ENCODE measurements around the gene CSK. TPM values are rescaled to one million over a fixed set of nuclear protein-coding genes. Genes with fewer than 3 reads are reported as not detected.

CSK gene
- total and polyA plus RNA-seq, 4 donors: 21.8 to 55.2 (median 32.3) TPM

- Histone ChIP-seq H3K4me1 (ENCODE audit: control insufficient read depth in 1 of 2, insufficient read depth in 2 of 2, low read length in 2 of 2) (no peaks in the 10 kb centered on the region), H3K27ac (ENCODE audit: low read depth in 1 of 2, low read length in 2 of 2) (no peak overlapping the region), H3K9me3 (ENCODE audit: control insufficient read depth, low read length) (no peaks in the 10 kb centered on the region), H3K27me3 (ENCODE audit: control insufficient read depth in 1 of 2, insufficient read depth in 2 of 2, low read length in 1 of 2) (no peaks in the 10 kb centered on the region), H3K36me3 (ENCODE audit: control insufficient read depth in 1 of 2, insufficient read depth in 2 of 2, low read length in 1 of 2) (no peaks in the 10 kb centered on the region), H3K4me3 (ENCODE audit: low read length in 2 of 2) (no peak overlapping the region)
- DNase-seq: no peak
- 85% methylated on average over 5 of the region's 5 CpGs for WGBS, 2 donors
- intact Hi-C loops (cut with DNase I): loop anchor here in 1 of 2 donors (5.0 kb wide), 1 partner anchor 62 kb away; no protein-coding TSS in a partner anchor
- ATAC-seq (ENCODE audit: low FRiP score): no peak
These were observed 6.7 kb upstream of the CSK start for GRCh38 chr15:74775132-74775562.

GRCh38 chr15:74775894-74776293 is 6.0 kb upstream of the CSK start:
- intact Hi-C loops (cut with DNase I): loop anchor here in 1 of 2 donors (5.0 kb wide), 1 partner anchor 61 kb away; no protein-coding TSS in a partner anchor
- Histone ChIP-seq H3K9me3 (ENCODE audit: control insufficient read depth, low read length) (no peaks in the 10 kb centered on the region), H3K4me3 (ENCODE audit: low read length in 2 of 2) (no peak overlapping the region), H3K36me3 (ENCODE audit: control insufficient read depth in 1 of 2, insufficient read depth in 2 of 2, low read length in 1 of 2) (no peaks in the 10 kb centered on the region), H3K4me1 (ENCODE audit: control insufficient read depth in 1 of 2, insufficient read depth in 2 of 2, low read length in 2 of 2) (no peaks in the 10 kb centered on the region), H3K27me3 (ENCODE audit: control insufficient read depth in 1 of 2, insufficient read depth in 2 of 2, low read length in 1 of 2) (no peaks in the 10 kb centered on the region), H3K27ac (ENCODE audit: low read depth in 1 of 2, low read length in 2 of 2) (no peak overlapping the region)
- no peak for ATAC-seq (ENCODE audit: low FRiP score)
- 88 to 91% methylated on average over 4 of the region's 4 CpGs for WGBS, 2 donors
- no peak for DNase-seq

- intact Hi-C loops (cut with DNase I): loop anchor here in 1 of 2 donors (5.0 kb wide), 1 partner anchor 60 kb away; no protein-coding TSS in a partner anchor
- 50 to 55% methylated on average over 13 of the region's 13 CpGs for WGBS, 2 donors
- ATAC-seq (ENCODE audit: low FRiP score): no peak
These were observed 4.8 kb upstream of the CSK start for GRCh38 chr15:74776821-74777768.

GRCh38 chr15:74777769-74778598 is 3.9 kb upstream of the CSK start:
- DNase-seq (no peak), ATAC-seq (ENCODE audit: low FRiP score) (no peak)
- Histone ChIP-seq H3K27me3 (ENCODE audit: control insufficient read depth in 1 of 2, insufficient read depth in 2 of 2, low read length in 1 of 2) (no peaks in the 10 kb centered on the region), H3K36me3 (ENCODE audit: control insufficient read depth in 1 of 2, insufficient read depth in 2 of 2, low read length in 1 of 2) (no peaks in the 10 kb centered on the region), H3K27ac (ENCODE audit: low read depth in 1 of 2, low read length in 2 of 2) (no peak overlapping the region), H3K9me3 (ENCODE audit: control insufficient read depth, low read length) (no peaks in the 10 kb centered on the region), H3K4me1 (ENCODE audit: control insufficient read depth in 1 of 2, insufficient read depth in 2 of 2, low read length in 2 of 2) (no peaks in the 10 kb centered on the region), H3K4me3 (ENCODE audit: low read length in 2 of 2) (no peak overlapping the region)
- 90 to 96% methylated on average over 6 of the region's 6 CpGs for WGBS, 2 donors
- intact Hi-C loops (cut with DNase I): loop anchor here in 1 of 2 donors (5.0 kb wide), 1 partner anchor 59 kb away; no protein-coding TSS in a partner anchor

More at GRCh38 chr15:74776821-74777768, 4.8 kb upstream of the CSK start:
- peak in 1 of 2 donors; percentile 65 for DNase-seq
- no peak overlapping the region for H3K4me3 ChIP-seq (ENCODE audit: low read length in 2 of 2)
- H3K27me3 ChIP-seq (ENCODE audit: control insufficient read depth in 1 of 2, insufficient read depth in 2 of 2, low read length in 1 of 2): no peaks in the 10 kb centered on the region
- no peak overlapping the region for H3K27ac ChIP-seq (ENCODE audit: low read depth in 1 of 2, low read length in 2 of 2)
- no peaks in the 10 kb centered on the region for H3K4me1 ChIP-seq (ENCODE audit: control insufficient read depth in 1 of 2, insufficient read depth in 2 of 2, low read length in 2 of 2)
- H3K9me3 ChIP-seq (ENCODE audit: control insufficient read depth, low read length): no peaks in the 10 kb centered on the region
- no peaks in the 10 kb centered on the region for H3K36me3 ChIP-seq (ENCODE audit: control insufficient read depth in 1 of 2, insufficient read depth in 2 of 2, low read length in 1 of 2)

GRCh38 chr15:74778599-74778970 is 3.3 kb upstream of the CSK start:
- intact Hi-C loops (cut with DNase I): loop anchor here in 1 of 2 donors (5.0 kb wide), 1 partner anchor 59 kb away; no protein-coding TSS in a partner anchor
- no peak for DNase-seq
- 94 to 97% methylated on average over 5 of the region's 5 CpGs for WGBS, 2 donors
- no peaks in the 10 kb centered on the region for H3K9me3 ChIP-seq (ENCODE audit: control insufficient read depth, low read length)
- H3K4me3 ChIP-seq (ENCODE audit: low read length in 2 of 2): no peak overlapping the region
- no peaks in the 10 kb centered on the region for H3K4me1 ChIP-seq (ENCODE audit: control insufficient read depth in 1 of 2, insufficient read depth in 2 of 2, low read length in 2 of 2)
- ATAC-seq (ENCODE audit: low FRiP score): no peak
- no peaks in the 10 kb centered on the region for H3K27me3 ChIP-seq (ENCODE audit: control insufficient read depth in 1 of 2, insufficient read depth in 2 of 2, low read length in 1 of 2)
- H3K27ac ChIP-seq (ENCODE audit: low read depth in 1 of 2, low read length in 2 of 2): no peak overlapping the region
- H3K36me3 ChIP-seq (ENCODE audit: control insufficient read depth in 1 of 2, insufficient read depth in 2 of 2, low read length in 1 of 2): no peaks in the 10 kb centered on the region

GRCh38 chr15:74779162-74779648 is 2.7 kb upstream of the CSK start:
- no peak for ATAC-seq (ENCODE audit: low FRiP score)

GRCh38 chr15:74780523-74781430 is 1.1 kb upstream of the CSK start:
- no peaks in the 10 kb centered on the region for H3K36me3 ChIP-seq (ENCODE audit: control insufficient read depth in 1 of 2, insufficient read depth in 2 of 2, low read length in 1 of 2)
- WGBS, 2 donors: 56 to 57% methylated on average over 16 of the region's 16 CpGs
- intact Hi-C loops (cut with DNase I): no loop called here
- no peak overlapping the region for H3K4me3 ChIP-seq (ENCODE audit: low read length in 2 of 2)
- no peaks in the 10 kb centered on the region for H3K9me3 ChIP-seq (ENCODE audit: control insufficient read depth, low read length)
- no peak overlapping the region for H3K27ac ChIP-seq (ENCODE audit: low read depth in 1 of 2, low read length in 2 of 2)
- ATAC-seq (ENCODE audit: low FRiP score) (no peak), DNase-seq (peak in 1 of 2 donors; percentile 66)
- no peaks in the 10 kb centered on the region for H3K4me1 ChIP-seq (ENCODE audit: control insufficient read depth in 1 of 2, insufficient read depth in 2 of 2, low read length in 2 of 2)
- H3K27me3 ChIP-seq (ENCODE audit: control insufficient read depth in 1 of 2, insufficient read depth in 2 of 2, low read length in 1 of 2): no peaks in the 10 kb centered on the region

More at GRCh38 chr15:74779162-74779648, 2.7 kb upstream of the CSK start:
- intact Hi-C loops (cut with DNase I): loop anchor here in 1 of 2 donors (5.0 kb wide), 1 partner anchor 58 kb away; no protein-coding TSS in a partner anchor
- 80 to 82% methylated on average over 7 of the region's 7 CpGs for WGBS, 2 donors
- Histone ChIP-seq H3K4me1 (ENCODE audit: control insufficient read depth in 1 of 2, insufficient read depth in 2 of 2, low read length in 2 of 2) (no peaks in the 10 kb centered on the region), H3K27me3 (ENCODE audit: control insufficient read depth in 1 of 2, insufficient read depth in 2 of 2, low read length in 1 of 2) (no peaks in the 10 kb centered on the region), H3K4me3 (ENCODE audit: low read length in 2 of 2) (no peak overlapping the region), H3K27ac (ENCODE audit: low read depth in 1 of 2, low read length in 2 of 2) (no peak overlapping the region), H3K9me3 (ENCODE audit: control insufficient read depth, low read length) (no peaks in the 10 kb centered on the region), H3K36me3 (ENCODE audit: control insufficient read depth in 1 of 2, insufficient read depth in 2 of 2, low read length in 1 of 2) (no peaks in the 10 kb centered on the region)
- no peak for DNase-seq

All from aorta (tissue), 5 donors.